ENCODE results near the gene COG3.

GRCh38 chr13:45434556-45435371 lies 30.0 kb upstream of the COG3 start:
- no peak for TF ChIP-seq EP300 (IDR thresholded peaks at IDR 0.05)
- no peak for TF ChIP-seq CTCF (IDR thresholded peaks at IDR 0.05)
